GM10266 (cell line): ENCODE results near the gene AGAP1.

ENCODE experiments used
- DNase-seq: peaks from one replicate; pipeline ENCODE4 v3.0.0; 2012; ENCODE audit errors: extremely low spot score
- TF ChIP-seq, protein P1 (sequence below): IDR thresholded peaks from 2 replicates; pipeline ENCODE4 v1.5.1; 2012; ENCODE audit warnings: mild to moderate bottlenecking, low read depth; ENCODE audit not compliant: control insufficient read depth, insufficient read depth; ENCODE audit errors: missing control alignments

Gene AGAP1

DNA sequence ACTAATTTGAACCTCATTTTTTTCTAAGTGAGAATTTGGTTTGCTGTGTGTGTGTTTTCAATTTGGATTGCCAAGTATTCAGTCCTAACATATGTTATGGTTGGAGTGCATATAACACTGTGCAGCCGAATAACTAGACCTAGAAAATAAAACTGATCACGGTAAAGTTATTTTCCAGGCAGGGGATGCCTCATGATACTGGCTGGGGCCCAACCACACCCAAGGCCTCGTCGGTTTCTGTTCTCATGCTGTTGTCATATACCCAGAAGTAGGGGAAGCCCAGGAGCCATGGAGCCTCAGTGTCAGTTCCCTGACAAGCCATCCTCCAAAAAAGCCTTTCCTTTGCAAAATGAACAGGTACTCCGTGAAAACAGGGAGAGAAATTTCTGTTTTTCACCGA, 514.2 kb downstream of the AGAP1 start:
- TF ChIP-seq, protein P1, sequence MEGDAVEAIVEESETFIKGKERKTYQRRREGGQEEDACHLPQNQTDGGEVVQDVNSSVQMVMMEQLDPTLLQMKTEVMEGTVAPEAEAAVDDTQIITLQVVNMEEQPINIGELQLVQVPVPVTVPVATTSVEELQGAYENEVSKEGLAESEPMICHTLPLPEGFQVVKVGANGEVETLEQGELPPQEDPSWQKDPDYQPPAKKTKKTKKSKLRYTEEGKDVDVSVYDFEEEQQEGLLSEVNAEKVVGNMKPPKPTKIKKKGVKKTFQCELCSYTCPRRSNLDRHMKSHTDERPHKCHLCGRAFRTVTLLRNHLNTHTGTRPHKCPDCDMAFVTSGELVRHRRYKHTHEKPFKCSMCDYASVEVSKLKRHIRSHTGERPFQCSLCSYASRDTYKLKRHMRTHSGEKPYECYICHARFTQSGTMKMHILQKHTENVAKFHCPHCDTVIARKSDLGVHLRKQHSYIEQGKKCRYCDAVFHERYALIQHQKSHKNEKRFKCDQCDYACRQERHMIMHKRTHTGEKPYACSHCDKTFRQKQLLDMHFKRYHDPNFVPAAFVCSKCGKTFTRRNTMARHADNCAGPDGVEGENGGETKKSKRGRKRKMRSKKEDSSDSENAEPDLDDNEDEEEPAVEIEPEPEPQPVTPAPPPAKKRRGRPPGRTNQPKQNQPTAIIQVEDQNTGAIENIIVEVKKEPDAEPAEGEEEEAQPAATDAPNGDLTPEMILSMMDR, result no peak
- DNase-seq, result no peak

GRCh38 chr2:236008857-236009256, 515.0 kb downstream of the AGAP1 start:
- TF ChIP-seq, protein P1, result no peak
- no peak for DNase-seq

- no peak for DNase-seq
- TF ChIP-seq, protein P1, result no peak
Measured at GRCh38 chr2:236010920-236011685, 517.3 kb downstream of the AGAP1 start.

- TF ChIP-seq, protein P1, result no peak
- DNase-seq, result no peak
Measured at GRCh38 chr2:236012155-236012554, 518.3 kb downstream of the AGAP1 start.

- TF ChIP-seq, protein P1, result no peak
- DNase-seq, result no peak
Measured at GRCh38 chr2:236014408-236015131, 520.7 kb downstream of the AGAP1 start.

- DNase-seq, result no peak
- TF ChIP-seq, protein P1, result no peak
Measured at GRCh38 chr2:236015171-236015570, 521.3 kb downstream of the AGAP1 start.

GRCh38 chr2:236016496-236016895, 522.7 kb downstream of the AGAP1 start:
- no peak for DNase-seq
- TF ChIP-seq, protein P1, result no peak
